Measurements from ENCODE around the gene LSS. TPM values are rescaled to one million over a fixed set of nuclear protein-coding genes. Genes with fewer than 3 reads are reported as not detected.
"Not testable (repeated sequence)": the region's sequence is repeated elsewhere in the genome, so short reads cannot be mapped to it uniquely, and the experiment has no call there.

The LSS gene
- total RNA-seq, 1 experiment from 2014 or later = 15.6 TPM

DNA sequence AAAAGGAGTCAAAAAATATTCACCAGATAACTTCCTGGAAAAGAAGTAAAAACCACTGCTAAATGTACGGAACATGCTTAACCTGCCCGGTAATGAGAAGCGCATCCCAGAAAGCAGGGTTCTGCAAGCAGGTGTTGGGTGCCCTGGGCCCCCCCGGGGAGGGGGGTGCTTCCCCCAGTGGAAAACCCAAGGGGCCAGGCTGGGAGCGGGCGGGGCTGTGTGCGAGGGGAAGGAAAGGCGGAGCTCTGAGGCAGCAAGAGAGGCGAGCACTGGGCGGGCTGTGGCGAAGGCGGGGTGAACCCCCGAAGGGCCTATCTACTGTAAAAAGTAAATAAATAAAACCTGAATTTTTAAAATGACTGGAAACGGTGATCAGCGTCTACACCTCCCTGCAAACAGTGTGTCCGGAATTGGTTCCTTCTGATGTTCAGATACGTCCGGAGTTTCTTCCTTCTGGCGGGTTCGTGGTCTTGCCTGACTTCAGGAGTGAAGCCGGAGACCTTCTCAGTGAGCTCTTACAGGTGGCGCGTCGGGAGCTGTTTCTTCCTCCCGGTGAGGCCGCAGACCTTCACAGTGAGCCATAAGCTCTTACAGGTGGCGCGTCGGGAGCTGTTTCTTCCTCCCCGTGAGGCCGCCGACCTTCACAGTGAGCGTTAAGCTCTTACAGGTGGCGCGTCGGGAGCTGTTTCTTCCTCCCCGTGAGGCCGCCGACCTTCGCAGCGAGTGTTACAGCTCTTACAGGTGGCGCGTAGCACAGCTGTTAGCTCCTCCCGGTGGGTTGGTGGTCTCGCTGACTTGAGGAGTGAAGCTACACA is 86.6 kb downstream of the LSS start:
- no peak for DNase-seq (ENCODE audit: low read depth, low spot score)
- in situ Hi-C loops (cut with HindIII; ENCODE audit: low pct_unique_long_range_greater_than_20kb, low sequenced_read_pairs) = no loop called here

DNA sequence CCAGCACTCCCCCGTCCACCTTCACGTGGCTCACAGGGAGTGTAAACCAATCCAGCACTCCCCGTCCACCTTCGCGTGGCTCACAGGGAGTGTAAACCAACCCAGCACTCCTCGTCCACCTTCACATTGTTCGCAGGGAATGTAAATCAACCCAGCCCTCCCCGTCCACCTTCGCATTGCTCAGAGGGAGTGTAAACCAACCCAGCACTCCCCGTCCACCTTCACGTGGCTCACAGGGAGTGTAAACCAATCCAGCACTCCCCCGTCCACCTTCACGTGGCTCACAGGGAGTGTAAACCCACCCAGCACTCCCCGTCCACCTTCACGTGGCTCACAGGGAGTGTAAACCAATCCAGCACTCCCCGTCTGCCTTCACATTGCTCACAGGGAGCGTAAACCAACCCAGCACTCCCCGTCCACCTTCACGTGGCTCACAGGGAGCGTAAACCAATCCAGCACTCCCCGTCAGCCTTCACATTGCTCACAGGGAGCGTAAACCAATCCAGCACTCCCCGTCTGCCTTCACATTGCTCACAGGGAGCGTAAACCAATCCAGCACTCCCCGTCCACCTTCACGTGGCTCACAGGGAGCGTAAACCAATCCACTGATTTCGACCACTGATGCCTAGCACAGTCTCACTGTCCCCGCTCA is 88.1 kb downstream of the LSS start:
- DNase-seq (ENCODE audit: low read depth, low spot score); in situ Hi-C loops (cut with HindIII; ENCODE audit: low pct_unique_long_range_greater_than_20kb, low sequenced_read_pairs): not testable (repeated sequence)

DNA sequence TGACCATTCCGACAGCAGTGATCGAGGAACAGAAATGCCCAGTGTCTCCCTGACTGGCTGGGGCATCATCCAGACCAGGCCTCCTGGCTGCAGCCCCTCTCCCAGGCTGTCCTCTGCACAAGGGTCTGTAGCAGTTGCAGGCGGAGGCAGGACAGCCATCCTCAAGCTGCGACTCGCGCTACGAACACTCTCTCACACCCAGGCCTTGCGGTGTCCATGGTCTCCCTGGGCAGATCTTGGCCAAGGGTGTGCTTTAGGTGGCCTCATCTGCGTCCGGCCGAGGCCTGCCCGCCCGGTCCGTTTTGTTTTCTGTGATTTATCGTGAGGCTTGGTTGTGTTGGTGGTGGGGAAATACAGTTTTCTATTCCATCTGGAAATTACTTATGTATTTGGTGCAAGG is 88.9 kb downstream of the LSS start:
- no peak for DNase-seq (ENCODE audit: low read depth, low spot score)

DNA sequence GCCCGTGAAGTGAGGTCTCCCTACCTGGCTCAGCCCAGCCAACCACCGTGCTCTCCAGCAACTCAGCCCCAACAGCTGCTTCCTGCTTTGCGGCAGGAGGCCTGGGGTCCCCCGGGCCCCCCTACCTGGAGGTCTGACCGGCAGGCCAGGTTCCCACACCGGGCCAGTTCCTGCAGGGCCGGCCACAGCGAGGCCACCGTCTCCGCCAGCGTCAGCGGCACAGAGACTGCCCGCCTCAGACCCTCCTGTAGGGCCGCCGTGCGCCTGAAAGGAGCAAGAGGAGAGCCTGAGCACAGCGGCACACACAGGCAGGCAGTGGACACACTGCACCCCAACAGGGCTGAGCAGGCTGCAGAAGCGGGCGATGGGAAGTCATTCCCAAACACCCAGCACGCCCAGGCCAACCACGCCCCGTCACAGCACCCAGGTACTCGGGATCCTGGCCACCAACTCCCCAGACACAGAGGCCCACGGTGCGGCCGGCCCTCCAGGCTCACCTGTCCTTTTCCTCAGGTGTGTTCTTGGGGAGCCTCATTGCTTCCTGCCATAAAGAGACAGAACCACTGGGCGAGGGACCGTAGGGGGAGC is 90.1 kb downstream of the LSS start:
- DNase-seq (ENCODE audit: low read depth, low spot score) = no peak
- in situ Hi-C loops (cut with HindIII; ENCODE audit: low pct_unique_long_range_greater_than_20kb, low sequenced_read_pairs) = no loop called here

More for the DNA sequence above, 88.9 kb downstream of the LSS start:
- in situ Hi-C loops (cut with HindIII; ENCODE audit: low pct_unique_long_range_greater_than_20kb, low sequenced_read_pairs) = no loop called here

Other genes starting within 250 kb of the LSS start
- 8.5 and 10.1 TPM in 2 replicates for gene COL6A1, start 247.0 kb downstream of the LSS start, total RNA-seq (2014; rRNA removed; shearing (Covaris generic))
- gene COL6A2, start 130.7 kb downstream of the LSS start, total RNA-seq (2014; rRNA removed; shearing (Covaris generic)) = 21.3 and 24.0 TPM in 2 replicates
- 0.11 TPM in 1 of 2 replicates, not detected in the other for gene FTCD, start 73.2 kb downstream of the LSS start, total RNA-seq (2014; rRNA removed; shearing (Covaris generic))
- 4.3 and 6.4 TPM in 2 replicates for gene SPATC1L, start 44.3 kb downstream of the LSS start, total RNA-seq (2014; rRNA removed; shearing (Covaris generic))
- 49.1 and 57.4 TPM in 2 replicates for gene MCM3AP, start 56.8 kb upstream of the LSS start, total RNA-seq (2014; rRNA removed; shearing (Covaris generic))
- gene YBEY, start 57.6 kb upstream of the LSS start, total RNA-seq (2014; rRNA removed; shearing (Covaris generic)) = 24.3 and 24.6 TPM in 2 replicates
- 2.4 and 2.5 TPM in 2 replicates for gene C21orf58, start 95.1 kb upstream of the LSS start, total RNA-seq (2014; rRNA removed; shearing (Covaris generic))
- gene PCNT, start 95.4 kb upstream of the LSS start, total RNA-seq (2014; rRNA removed; shearing (Covaris generic)) = 8.8 and 9.0 TPM in 2 replicates
- gene DIP2A, start 230.1 kb upstream of the LSS start, total RNA-seq (2014; rRNA removed; shearing (Covaris generic)) = 8.7 and 9.8 TPM in 2 replicates